ENCODE measurements around the gene CD40. TPM values are rescaled to one million over a fixed set of nuclear protein-coding genes. Genes with fewer than 3 reads are reported as not detected.

Gene CD40
- total RNA-seq, 1 donor from 2014 or later = 8.0 TPM

- ATAC-seq (no peak), DNase-seq (ENCODE audit: missing footprints) (no peak)
- intact Hi-C loops (cut with DNase I) = no loop called here
These were observed 41.2 kb downstream of the CD40 start for GRCh38 chr20:46159101-46159897.

- DNase-seq (ENCODE audit: missing footprints) (no peak), ATAC-seq (no peak)
- intact Hi-C loops (cut with DNase I) = no loop called here
These were observed 42.5 kb downstream of the CD40 start for GRCh38 chr20:46160661-46161060.

- ATAC-seq = no peak
- intact Hi-C loops (cut with DNase I) = no loop called here
These were observed 43.8 kb downstream of the CD40 start for GRCh38 chr20:46161921-46162320.

GRCh38 chr20:46164254-46164653 is 46.1 kb downstream of the CD40 start:
- DNase-seq (ENCODE audit: missing footprints) = no peak
- ATAC-seq = no peak
- intact Hi-C loops (cut with DNase I) = no loop called here

More at GRCh38 chr20:46161921-46162320, 43.8 kb downstream of the CD40 start:
- DNase-seq (ENCODE audit: missing footprints) = no peak

GRCh38 chr20:46167080-46167479 is 49.0 kb downstream of the CD40 start:
- ATAC-seq (no peak), DNase-seq (ENCODE audit: missing footprints) (no peak)
- intact Hi-C loops (cut with DNase I) = no loop called here

GRCh38 chr20:46168438-46168837 is 50.3 kb downstream of the CD40 start:
- no peak for ATAC-seq
- DNase-seq (ENCODE audit: missing footprints) = no peak
- intact Hi-C loops (cut with DNase I) = no loop called here

GRCh38 chr20:46169245-46170171 is 51.4 kb downstream of the CD40 start:
- DNase-seq (ENCODE audit: missing footprints) (no peak), ATAC-seq (no peak)
- intact Hi-C loops (cut with DNase I) = loop anchor here (5.0 kb wide), 2 partner anchors 37 to 147 kb away; no protein-coding TSS in a partner anchor

- intact Hi-C loops (cut with DNase I) = loop anchor here (5.0 kb wide), 2 partner anchors 39 to 149 kb away; no protein-coding TSS in a partner anchor
- DNase-seq (ENCODE audit: missing footprints) (no peak), ATAC-seq (no peak)
These were observed 53.4 kb downstream of the CD40 start for GRCh38 chr20:46171476-46171875.

- intact Hi-C loops (cut with DNase I) = loop anchor here (5.0 kb wide), 2 partner anchors 40 to 150 kb away; no protein-coding TSS in a partner anchor
- DNase-seq (ENCODE audit: missing footprints) (no peak), ATAC-seq (no peak)
These were observed 53.8 kb downstream of the CD40 start for GRCh38 chr20:46171909-46172308.

GRCh38 chr20:46172455-46172854 is 54.3 kb downstream of the CD40 start:
- DNase-seq (ENCODE audit: missing footprints) (no peak), ATAC-seq (no peak)
- intact Hi-C loops (cut with DNase I) = loop anchor here (5.0 kb wide), 2 partner anchors 40 to 150 kb away; no protein-coding TSS in a partner anchor

GRCh38 chr20:46172961-46173536 is 54.9 kb downstream of the CD40 start:
- intact Hi-C loops (cut with DNase I) = loop anchor here (5.0 kb wide), 2 partner anchors 41 to 151 kb away; no protein-coding TSS in a partner anchor
- no peak for ATAC-seq
- DNase-seq (ENCODE audit: missing footprints) = no peak

GRCh38 chr20:46173652-46174468 is 55.7 kb downstream of the CD40 start:
- ATAC-seq (no peak), DNase-seq (ENCODE audit: missing footprints) (no peak)
- intact Hi-C loops (cut with DNase I) = loop anchor here (5.0 kb wide), 2 partner anchors 42 to 152 kb away; no protein-coding TSS in a partner anchor

- ATAC-seq = peak; percentile 67
- intact Hi-C loops (cut with DNase I) = loop anchor here (5.0 kb wide), 2 partner anchors 42 to 152 kb away; no protein-coding TSS in a partner anchor
- peak; percentile 88 for DNase-seq (ENCODE audit: missing footprints)
These were observed 56.5 kb downstream of the CD40 start for GRCh38 chr20:46174469-46175126.

- DNase-seq (ENCODE audit: missing footprints) (no peak), ATAC-seq (no peak)
- intact Hi-C loops (cut with DNase I) = no loop called here
These were observed 57.0 kb downstream of the CD40 start for GRCh38 chr20:46175127-46175494.

- DNase-seq (ENCODE audit: missing footprints) (no peak), ATAC-seq (no peak)
- intact Hi-C loops (cut with DNase I) = no loop called here
These were observed 58.7 kb downstream of the CD40 start for GRCh38 chr20:46176739-46177378.

GRCh38 chr20:46177768-46178167 is 59.7 kb downstream of the CD40 start:
- intact Hi-C loops (cut with DNase I) = no loop called here
- DNase-seq (ENCODE audit: missing footprints) = no peak

GRCh38 chr20:46178891-46179290 is 60.8 kb downstream of the CD40 start:
- intact Hi-C loops (cut with DNase I) = no loop called here
- no peak for ATAC-seq
- no peak for DNase-seq (ENCODE audit: missing footprints)

More at GRCh38 chr20:46177768-46178167, 59.7 kb downstream of the CD40 start:
- ATAC-seq = no peak

Data from Right ventricle myocardium inferior (tissue), 1 donor.